Tibial nerve (tissue), 4 donors: ENCODE data around the gene SUB1.

Experiments
- EP300 ChIP-seq, 2 donors: sonication (generic); formaldehyde crosslinking; IDR thresholded peaks; one replicate each; pipeline ENCODE4 v1.6.1; 2017; ENCODE audit warnings: antibody characterized with exemption in 2 of 2, mild to moderate bottlenecking in 1 of 2
- TF ChIP-seq, protein P1 (sequence below), 5 experiments: fragments of 200-600 bp in 3 of 5; fragments of 450-650 bp in 2 of 5; sonication (generic) in 3 of 5; IDR thresholded peaks; one replicate each; pipeline ENCODE4 v1.5.1; 2016 to 2019; ENCODE audit warnings: antibody characterized with exemption in 5 of 5, mild to moderate bottlenecking in 3 of 5, moderate library complexity in 2 of 5

DNA sequence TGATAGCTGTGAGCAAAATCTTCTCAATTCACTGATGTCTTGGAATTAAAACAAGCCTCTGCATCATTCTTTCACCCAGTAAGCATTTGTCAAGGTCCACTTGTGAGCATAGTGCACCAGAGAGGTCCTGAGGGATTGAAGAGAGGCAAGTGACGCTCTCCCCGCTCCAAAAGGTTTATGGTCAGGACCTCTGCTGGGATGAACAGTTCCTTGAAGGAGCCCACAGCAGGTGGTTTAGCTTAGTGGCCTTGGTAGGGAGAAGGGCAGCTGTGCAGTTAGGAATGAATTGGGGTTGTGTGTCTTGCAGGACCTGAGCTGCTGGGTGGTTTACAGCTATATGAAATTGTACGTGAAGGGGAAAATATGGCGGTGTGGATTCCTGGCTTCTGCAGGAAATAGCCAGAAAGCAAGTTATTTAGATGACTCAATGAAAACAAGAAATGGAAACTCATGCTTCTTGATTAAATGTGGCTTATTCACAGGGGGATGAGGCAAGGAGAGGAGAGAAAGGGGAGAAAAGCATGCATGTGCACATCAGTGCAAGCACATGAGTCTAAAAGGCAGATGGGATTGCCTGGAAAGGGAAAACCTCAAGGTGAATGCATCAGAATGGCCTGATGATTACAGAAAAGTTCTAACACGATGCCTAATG lies 42.0 kb downstream of the SUB1 start:
- TF ChIP-seq, protein P1, sequence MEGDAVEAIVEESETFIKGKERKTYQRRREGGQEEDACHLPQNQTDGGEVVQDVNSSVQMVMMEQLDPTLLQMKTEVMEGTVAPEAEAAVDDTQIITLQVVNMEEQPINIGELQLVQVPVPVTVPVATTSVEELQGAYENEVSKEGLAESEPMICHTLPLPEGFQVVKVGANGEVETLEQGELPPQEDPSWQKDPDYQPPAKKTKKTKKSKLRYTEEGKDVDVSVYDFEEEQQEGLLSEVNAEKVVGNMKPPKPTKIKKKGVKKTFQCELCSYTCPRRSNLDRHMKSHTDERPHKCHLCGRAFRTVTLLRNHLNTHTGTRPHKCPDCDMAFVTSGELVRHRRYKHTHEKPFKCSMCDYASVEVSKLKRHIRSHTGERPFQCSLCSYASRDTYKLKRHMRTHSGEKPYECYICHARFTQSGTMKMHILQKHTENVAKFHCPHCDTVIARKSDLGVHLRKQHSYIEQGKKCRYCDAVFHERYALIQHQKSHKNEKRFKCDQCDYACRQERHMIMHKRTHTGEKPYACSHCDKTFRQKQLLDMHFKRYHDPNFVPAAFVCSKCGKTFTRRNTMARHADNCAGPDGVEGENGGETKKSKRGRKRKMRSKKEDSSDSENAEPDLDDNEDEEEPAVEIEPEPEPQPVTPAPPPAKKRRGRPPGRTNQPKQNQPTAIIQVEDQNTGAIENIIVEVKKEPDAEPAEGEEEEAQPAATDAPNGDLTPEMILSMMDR (IDR thresholded peaks at IDR 0.05), result no peak
- no peak for TF ChIP-seq EP300 (IDR thresholded peaks at IDR 0.05)
